ENCODE measurements around the gene REXO4.

The REXO4 gene

DNA sequence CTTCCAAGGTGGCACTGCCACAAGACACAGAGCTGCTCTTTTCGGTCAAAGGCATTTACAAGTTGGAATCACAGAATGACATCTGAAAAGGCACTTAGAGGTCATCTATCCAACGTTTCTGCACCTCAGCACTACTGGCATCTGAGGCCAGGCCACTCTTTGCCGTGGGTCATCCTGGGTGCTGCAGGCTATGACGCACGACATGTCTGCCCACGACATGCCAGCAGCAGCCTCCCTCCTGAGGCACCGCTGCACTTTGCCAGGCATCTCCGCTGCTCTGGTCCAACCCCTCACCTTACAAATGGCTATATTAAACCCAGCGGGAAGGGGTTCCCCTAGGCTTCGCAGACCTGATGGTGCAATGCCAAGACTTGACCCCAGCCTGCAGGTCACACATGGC is 50.0 kb downstream of the REXO4 start:
- DNase-seq (ENCODE audit: insufficient read length, low spot score): no peak
- TF ChIP-seq, protein P1, sequence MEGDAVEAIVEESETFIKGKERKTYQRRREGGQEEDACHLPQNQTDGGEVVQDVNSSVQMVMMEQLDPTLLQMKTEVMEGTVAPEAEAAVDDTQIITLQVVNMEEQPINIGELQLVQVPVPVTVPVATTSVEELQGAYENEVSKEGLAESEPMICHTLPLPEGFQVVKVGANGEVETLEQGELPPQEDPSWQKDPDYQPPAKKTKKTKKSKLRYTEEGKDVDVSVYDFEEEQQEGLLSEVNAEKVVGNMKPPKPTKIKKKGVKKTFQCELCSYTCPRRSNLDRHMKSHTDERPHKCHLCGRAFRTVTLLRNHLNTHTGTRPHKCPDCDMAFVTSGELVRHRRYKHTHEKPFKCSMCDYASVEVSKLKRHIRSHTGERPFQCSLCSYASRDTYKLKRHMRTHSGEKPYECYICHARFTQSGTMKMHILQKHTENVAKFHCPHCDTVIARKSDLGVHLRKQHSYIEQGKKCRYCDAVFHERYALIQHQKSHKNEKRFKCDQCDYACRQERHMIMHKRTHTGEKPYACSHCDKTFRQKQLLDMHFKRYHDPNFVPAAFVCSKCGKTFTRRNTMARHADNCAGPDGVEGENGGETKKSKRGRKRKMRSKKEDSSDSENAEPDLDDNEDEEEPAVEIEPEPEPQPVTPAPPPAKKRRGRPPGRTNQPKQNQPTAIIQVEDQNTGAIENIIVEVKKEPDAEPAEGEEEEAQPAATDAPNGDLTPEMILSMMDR (IDR thresholded peaks at IDR 0.05; ENCODE audit: insufficient read depth, missing control alignments): no peak
- FAIRE-seq: no peak

DNA sequence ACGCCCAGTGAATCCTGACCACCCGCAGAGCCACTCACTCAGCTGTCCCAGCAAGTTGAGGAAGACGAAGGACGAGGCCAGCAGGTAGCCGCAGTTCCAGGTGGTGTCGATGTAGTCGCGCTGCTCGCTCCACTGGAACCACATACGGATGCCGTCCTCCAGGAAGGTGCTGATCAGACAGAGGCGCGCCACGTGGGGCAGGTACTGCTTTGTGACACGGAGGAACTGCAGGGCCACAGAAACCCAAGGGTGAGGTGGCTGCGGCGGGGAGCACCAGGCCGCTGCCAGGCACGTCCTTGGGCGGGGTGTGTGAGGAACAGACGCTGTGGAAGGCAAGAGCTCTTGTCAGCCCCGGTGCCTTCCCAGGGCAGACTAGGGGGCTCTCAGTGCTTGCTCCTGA is 50.6 kb downstream of the REXO4 start:
- DNase-seq (ENCODE audit: insufficient read length, low spot score): no peak
- TF ChIP-seq, protein P1 (IDR thresholded peaks at IDR 0.05; ENCODE audit: insufficient read depth, missing control alignments): no peak
- FAIRE-seq: no peak

DNA sequence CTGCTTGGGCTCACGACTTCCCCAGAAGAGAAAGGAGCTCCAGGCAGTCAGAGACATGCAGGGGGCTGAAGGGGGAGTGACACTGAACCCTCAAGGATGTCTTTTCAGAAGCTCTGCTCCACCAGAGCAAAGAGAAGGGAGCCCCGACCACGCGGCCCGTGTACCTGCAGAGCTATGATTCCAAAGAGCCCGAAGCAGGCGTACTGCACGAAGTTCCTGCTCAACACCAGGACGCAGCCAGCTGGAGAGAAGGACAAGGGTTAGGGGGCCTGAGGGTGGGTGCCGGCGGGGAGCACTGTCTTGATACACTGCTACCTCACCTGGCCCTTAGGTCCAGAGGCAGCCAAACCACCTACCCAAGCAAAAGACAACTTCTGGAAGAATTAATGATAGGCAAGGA is 51.4 kb downstream of the REXO4 start:
- TF ChIP-seq, protein P1 (IDR thresholded peaks at IDR 0.05; ENCODE audit: insufficient read depth, missing control alignments): no peak
- FAIRE-seq: no peak

DNA sequence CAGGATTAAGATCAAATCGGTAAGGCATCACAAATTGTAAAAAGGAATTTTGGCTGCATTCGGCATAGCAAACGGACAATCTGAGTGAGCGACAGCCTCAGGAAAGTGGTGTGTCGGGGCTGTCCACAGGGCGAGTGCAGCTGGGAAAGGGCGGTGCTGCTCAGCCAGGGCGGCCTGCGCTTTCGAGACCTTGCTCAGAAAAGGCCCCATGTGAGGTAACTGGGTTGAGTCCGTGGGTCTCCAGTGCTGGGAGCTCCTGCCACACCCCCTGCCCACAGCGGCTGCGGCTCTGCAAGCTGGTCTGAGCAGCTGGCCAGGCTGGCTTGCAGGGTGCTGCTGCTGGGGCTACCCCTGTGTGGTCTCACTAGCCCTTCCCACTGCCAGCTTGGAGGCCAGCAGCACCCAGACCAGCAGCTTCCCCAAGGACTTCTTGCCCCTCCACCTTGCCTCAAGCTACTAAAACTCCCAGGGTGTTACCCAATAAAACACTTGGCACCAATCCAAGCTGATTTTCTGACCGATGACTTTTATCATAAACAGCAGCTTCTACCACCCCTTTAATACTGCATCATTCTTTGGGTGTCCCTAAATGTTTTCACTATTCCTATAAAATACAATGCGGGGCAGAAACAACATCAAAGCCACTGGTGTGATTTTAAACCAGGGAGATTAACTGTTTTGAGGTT is 55.3 kb downstream of the REXO4 start:
- FAIRE-seq: no peak
- DNase-seq (ENCODE audit: insufficient read length, low spot score): no peak
- TF ChIP-seq, protein P1 (IDR thresholded peaks at IDR 0.05; ENCODE audit: insufficient read depth, missing control alignments): no peak

More for the DNA sequence above, 51.4 kb downstream of the REXO4 start:
- no peak for DNase-seq (ENCODE audit: insufficient read length, low spot score)

DNA sequence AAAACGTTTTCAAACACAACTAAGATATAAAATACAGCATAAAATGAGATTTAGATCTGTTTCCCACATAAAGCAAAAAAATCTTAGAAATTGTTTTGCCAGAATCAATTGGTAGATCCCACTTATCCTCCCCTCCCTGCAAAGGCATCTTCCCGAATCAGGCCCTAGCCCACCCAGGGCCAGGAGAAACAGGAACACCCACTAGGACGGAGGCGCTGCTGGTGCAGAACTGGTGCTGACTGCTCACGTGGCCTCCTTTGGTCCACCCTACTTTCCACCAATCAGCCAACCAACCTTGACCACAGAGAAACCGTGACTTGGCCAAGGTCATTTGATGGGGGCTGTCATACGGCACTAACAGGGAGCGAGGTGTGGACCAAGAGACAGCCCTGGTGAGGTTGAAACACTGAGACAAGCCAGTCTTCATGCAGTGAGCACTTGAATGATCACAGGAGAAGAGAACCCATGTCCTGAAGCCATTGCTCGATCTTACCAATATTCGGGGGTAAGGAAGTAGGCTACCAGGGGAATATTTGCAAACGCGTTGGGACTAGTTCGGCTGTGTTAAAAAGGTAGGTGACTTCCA is 56.2 kb downstream of the REXO4 start:
- TF ChIP-seq, protein P1 (IDR thresholded peaks at IDR 0.05; ENCODE audit: insufficient read depth, missing control alignments): no peak
- FAIRE-seq (no peak), DNase-seq (ENCODE audit: insufficient read length, low spot score) (no peak)

DNA sequence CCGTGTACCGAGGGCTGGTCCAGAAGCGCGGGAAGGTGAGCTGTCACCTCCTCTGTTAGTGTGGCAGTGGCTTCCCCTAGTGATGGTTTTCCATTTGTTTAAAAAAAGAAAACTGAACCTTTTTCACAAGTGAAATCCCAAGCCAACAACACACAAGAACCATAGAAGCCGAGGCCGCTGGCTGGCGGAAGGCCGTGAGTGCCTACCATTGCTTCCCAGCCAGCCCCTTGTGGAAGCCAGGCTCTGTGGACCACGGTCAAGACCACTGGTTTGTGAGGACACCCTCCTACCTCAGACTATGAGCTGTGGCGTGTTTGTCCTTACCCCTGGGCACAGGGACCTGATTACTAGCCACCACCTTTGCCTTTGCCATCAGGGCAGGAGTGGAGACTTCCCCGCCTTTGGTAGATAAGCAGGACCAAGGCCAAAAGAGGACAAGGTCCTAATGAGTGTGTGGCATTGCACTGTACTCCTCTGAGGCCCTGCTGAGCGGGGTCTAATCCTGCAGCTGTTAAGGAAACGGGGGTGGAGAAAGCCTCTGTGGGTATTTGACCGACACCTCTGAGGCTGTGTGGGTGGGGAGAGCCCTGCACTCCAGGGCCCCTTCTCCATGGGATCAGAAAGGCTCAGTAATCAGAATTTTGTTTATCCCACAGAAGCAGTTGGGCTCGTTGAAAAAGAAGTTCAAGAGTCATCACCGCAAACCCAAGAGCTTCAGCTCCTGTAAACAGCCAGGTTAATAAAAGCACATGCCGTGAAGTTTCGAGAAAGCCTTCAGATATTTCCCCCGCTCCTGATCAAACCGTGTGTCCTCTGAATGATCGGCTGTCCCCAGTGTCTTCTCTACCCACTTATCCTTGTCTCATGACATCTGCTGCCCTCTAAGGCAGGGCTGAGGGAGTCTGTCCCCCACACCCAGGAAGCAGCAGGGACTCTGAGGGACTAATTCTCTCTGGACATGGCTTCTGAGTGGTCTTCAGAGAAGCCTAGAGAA is 57.1 kb downstream of the REXO4 start:
- TF ChIP-seq, protein P1 (IDR thresholded peaks at IDR 0.05; ENCODE audit: insufficient read depth, missing control alignments): no peak
- no peak for DNase-seq (ENCODE audit: insufficient read length, low spot score)
- FAIRE-seq: no peak
